Measurements from ENCODE around the gene FAM174B.

The FAM174B gene

DNA sequence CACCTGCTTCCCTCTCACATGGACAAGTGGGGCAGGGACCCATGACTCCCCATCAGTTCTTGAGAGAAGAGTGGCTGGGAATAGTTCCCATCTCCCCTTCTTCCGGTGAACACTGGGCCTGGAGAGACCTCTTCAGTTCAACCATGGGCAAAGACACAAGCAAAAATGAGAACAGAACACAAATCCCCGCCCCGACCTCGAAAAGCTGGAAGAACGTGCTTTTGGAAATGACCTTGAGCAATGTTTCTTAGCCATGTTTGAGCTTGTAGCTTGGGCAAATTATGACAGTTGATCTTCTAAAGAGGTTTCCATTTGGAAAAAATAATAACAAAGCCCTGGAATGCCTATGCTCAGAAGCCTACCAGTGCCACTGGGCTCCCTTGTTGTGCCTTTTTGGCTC is 59.0 kb downstream of the FAM174B start:
- Histone ChIP-seq H3K79me2 (ENCODE audit: insufficient read depth, low read length) (no peaks in the 10 kb centered on the region), H3K9me2 (ENCODE audit: low read depth, low read length) (no peaks in the 10 kb centered on the region), H4K20me1 (ENCODE audit: insufficient read depth, low read length) (no peaks in the 10 kb centered on the region), H3K9ac (ENCODE audit: low read length) (no peak overlapping the region), H3F3A (ENCODE audit: insufficient read depth, low read length) (no peaks in the 10 kb centered on the region), H3K9me3 (ENCODE audit: low read length) (no peaks in the 10 kb centered on the region), H3K4me2 (ENCODE audit: low read length) (no peak overlapping the region), H3K4me1 (ENCODE audit: insufficient read depth, low read length, severe bottlenecking) (no peaks in the 10 kb centered on the region), H3K27ac (ENCODE audit: low read depth, low read length, poor library complexity, severe bottlenecking) (no peak overlapping the region), H2AFZ (ENCODE audit: low read length) (no peak overlapping the region), H3K36me3 (ENCODE audit: insufficient read depth, low read length) (no peaks in the 10 kb centered on the region), H3K27me3 (ENCODE audit: insufficient read depth, low read length) (peaks cover 5% of the 10 kb centered on the region; the same call in 1 of the 2 replicates), H3K4me3 (ENCODE audit: low read depth, low read length, poor library complexity, severe bottlenecking) (no peak overlapping the region)
- TF ChIP-seq, protein P1, sequence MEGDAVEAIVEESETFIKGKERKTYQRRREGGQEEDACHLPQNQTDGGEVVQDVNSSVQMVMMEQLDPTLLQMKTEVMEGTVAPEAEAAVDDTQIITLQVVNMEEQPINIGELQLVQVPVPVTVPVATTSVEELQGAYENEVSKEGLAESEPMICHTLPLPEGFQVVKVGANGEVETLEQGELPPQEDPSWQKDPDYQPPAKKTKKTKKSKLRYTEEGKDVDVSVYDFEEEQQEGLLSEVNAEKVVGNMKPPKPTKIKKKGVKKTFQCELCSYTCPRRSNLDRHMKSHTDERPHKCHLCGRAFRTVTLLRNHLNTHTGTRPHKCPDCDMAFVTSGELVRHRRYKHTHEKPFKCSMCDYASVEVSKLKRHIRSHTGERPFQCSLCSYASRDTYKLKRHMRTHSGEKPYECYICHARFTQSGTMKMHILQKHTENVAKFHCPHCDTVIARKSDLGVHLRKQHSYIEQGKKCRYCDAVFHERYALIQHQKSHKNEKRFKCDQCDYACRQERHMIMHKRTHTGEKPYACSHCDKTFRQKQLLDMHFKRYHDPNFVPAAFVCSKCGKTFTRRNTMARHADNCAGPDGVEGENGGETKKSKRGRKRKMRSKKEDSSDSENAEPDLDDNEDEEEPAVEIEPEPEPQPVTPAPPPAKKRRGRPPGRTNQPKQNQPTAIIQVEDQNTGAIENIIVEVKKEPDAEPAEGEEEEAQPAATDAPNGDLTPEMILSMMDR (IDR thresholded peaks at IDR 0.05; ENCODE audit: low read length), result no peak
- no peak for TF ChIP-seq EZH2 (IDR thresholded peaks at IDR 0.05; ENCODE audit: borderline replicate concordance, low read length)

DNA sequence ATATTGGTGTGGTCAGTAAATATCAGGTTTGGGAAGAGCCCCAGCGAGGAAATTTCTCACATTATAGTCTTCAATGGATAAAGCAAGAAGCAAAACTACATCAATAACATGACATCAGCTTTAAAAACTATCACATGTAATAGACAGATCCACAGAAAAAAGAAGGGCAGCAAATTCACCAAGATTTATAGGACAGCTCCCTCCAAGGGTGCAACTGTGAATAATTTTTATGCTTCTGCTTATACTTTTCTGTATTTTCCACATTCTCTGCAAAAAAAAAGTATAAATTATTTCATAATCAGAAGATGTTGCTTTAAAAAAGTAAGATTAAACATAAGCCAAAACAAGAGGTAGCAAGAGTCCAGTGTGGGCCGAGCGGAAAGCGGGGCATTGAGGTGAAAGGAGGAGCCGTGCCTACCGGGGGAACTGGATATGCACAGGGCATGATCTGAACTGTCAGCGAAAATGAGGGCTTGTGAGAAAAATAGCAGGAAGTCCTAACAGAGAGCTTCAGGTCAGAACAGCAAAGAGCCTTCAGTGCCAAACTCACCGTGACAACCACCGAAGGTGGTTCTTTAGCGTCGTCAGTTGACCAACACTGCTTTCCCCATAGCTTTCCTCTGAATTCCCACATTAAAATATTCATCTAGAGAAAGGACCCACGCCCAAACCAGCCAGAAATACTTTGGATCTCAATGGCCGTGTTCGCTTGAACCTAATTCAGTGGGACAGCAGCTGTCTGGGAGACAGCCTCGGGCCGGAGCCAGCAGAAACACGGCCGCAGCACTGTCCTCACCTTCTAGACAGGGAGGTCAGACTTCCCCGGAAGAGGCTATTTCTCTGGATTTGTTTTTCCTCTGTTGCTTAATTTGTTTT is 59.8 kb downstream of the FAM174B start:
- H3K9ac ChIP-seq (ENCODE audit: low read length), result no peak overlapping the region
- no peak for TF ChIP-seq EZH2 (IDR thresholded peaks at IDR 0.05; ENCODE audit: borderline replicate concordance, low read length)
- TF ChIP-seq, protein P1 (IDR thresholded peaks at IDR 0.05; ENCODE audit: low read length), result no peak
- H4K20me1 ChIP-seq (ENCODE audit: insufficient read depth, low read length), result no peaks in the 10 kb centered on the region
- no peaks in the 10 kb centered on the region for H3K9me2 ChIP-seq (ENCODE audit: low read depth, low read length)
- H3K36me3 ChIP-seq (ENCODE audit: insufficient read depth, low read length), result no peaks in the 10 kb centered on the region
- H3K79me2 ChIP-seq (ENCODE audit: insufficient read depth, low read length), result no peaks in the 10 kb centered on the region
- H2AFZ ChIP-seq (ENCODE audit: low read length), result no peak overlapping the region
- H3K27ac ChIP-seq (ENCODE audit: low read depth, low read length, poor library complexity, severe bottlenecking), result no peak overlapping the region
- H3K4me1 ChIP-seq (ENCODE audit: insufficient read depth, low read length, severe bottlenecking), result no peaks in the 10 kb centered on the region
- H3K27me3 ChIP-seq (ENCODE audit: insufficient read depth, low read length), result peaks cover 5% of the 10 kb centered on the region; the same call in 1 of the 2 replicates
- no peaks in the 10 kb centered on the region for H3K9me3 ChIP-seq (ENCODE audit: low read length)
- no peaks in the 10 kb centered on the region for H3F3A ChIP-seq (ENCODE audit: insufficient read depth, low read length)
- H3K4me3 ChIP-seq (ENCODE audit: low read depth, low read length, poor library complexity, severe bottlenecking), result no peak overlapping the region
- no peak overlapping the region for H3K4me2 ChIP-seq (ENCODE audit: low read length)

DNA sequence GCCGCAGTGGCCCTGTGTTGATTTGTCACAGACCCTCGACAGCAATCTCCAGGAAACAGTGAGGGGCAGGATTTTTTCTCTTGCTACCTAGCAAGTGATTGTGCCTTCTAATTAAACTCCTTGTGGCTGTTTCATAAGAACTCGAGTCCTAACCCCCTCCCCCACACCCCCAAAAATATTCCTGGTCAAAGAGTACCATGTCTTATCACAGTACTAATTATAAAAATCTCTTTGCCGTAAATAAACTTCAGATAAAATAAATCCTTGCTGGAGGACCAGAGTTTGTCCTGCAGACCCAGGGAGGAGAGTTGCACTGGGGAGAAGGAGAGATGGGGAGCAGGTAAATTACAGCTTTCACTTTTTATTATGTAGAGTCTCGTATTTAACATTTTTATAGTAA is 64.3 kb downstream of the FAM174B start:
- Histone ChIP-seq H3K9me2 (ENCODE audit: low read depth, low read length) (no peaks in the 10 kb centered on the region), H3K9me3 (ENCODE audit: low read length) (no peaks in the 10 kb centered on the region), H3K9ac (ENCODE audit: low read length) (no peak overlapping the region), H3K4me3 (ENCODE audit: low read depth, low read length, poor library complexity, severe bottlenecking) (no peak overlapping the region), H3K4me1 (ENCODE audit: insufficient read depth, low read length, severe bottlenecking) (no peaks in the 10 kb centered on the region), H3K4me2 (ENCODE audit: low read length) (no peak overlapping the region), H4K20me1 (ENCODE audit: insufficient read depth, low read length) (no peaks in the 10 kb centered on the region), H3K27ac (ENCODE audit: low read depth, low read length, poor library complexity, severe bottlenecking) (no peak overlapping the region), H2AFZ (ENCODE audit: low read length) (no peak overlapping the region), H3K79me2 (ENCODE audit: insufficient read depth, low read length) (no peaks in the 10 kb centered on the region), H3K27me3 (ENCODE audit: insufficient read depth, low read length) (0 out of 2 replicates have a peak, but pooled peaks cover 3% of the 10 kb centered on the region), H3K36me3 (ENCODE audit: insufficient read depth, low read length) (no peaks in the 10 kb centered on the region), H3F3A (ENCODE audit: insufficient read depth, low read length) (no peaks in the 10 kb centered on the region)
- TF ChIP-seq EZH2 (IDR thresholded peaks at IDR 0.05; ENCODE audit: borderline replicate concordance, low read length), result no peak
- TF ChIP-seq, protein P1 (IDR thresholded peaks at IDR 0.05; ENCODE audit: low read length), result no peak

All from OCI-LY1 (cell line).